Measurements from ENCODE around the gene MRPS2.
"Not testable (repeated sequence)": the region's sequence is repeated elsewhere in the genome, so short reads cannot be mapped to it uniquely, and the experiment has no call there.

MRPS2 gene

DNA sequence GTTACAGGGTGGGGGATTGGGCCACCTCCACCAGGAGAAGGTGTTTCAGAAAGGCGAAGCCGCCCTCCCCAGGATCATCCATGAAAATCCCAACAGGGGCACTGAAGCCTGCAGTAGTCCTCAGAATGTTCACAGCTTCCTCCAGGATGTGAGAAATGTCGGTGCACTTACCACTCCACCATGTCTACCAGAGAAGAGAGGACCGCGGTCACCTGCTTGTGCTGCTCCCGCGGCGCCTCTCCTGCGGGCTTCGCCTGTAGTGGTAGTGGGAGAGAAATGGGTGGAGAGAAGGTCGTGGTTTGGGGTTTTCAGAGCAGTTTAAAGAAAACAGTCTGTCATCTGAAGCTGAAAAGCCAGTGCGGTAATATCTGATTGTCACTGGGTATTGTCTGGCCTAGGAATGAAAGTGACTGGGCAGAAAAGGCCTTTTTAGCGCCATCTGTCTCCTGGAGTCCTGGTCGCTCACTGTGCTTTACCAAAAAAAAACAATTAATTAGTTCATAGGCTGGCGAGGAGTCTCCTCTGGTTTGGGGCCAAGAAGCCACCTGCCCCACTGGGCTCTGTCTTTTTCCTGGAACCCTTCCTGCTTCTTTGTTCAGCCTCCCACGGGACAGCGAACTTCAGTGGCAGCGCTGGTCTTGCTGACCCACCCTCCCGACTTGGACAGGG lies 43.9 kb upstream of the MRPS2 start:
- Histone ChIP-seq H3K27me3 (ENCODE audit: control insufficient read depth, insufficient read depth, low read length) (no peaks in the 10 kb centered on the region), H3K36me3 (ENCODE audit: control insufficient read depth, insufficient read depth, low read length) (no peaks in the 10 kb centered on the region), H3K9ac (no peak overlapping the region), H3K4me3 (ENCODE audit: low read depth, low read length) (no peak overlapping the region), H3K79me2 (no peaks in the 10 kb centered on the region), H2AFZ (no peak overlapping the region), H3K4me1 (no peaks in the 10 kb centered on the region), H3K9me3 (ENCODE audit: control insufficient read depth, low read length) (no peaks in the 10 kb centered on the region), H3K4me2 (ENCODE audit: low read length) (no peak overlapping the region), H3K27ac (no peak overlapping the region)
- TF ChIP-seq, protein P1, sequence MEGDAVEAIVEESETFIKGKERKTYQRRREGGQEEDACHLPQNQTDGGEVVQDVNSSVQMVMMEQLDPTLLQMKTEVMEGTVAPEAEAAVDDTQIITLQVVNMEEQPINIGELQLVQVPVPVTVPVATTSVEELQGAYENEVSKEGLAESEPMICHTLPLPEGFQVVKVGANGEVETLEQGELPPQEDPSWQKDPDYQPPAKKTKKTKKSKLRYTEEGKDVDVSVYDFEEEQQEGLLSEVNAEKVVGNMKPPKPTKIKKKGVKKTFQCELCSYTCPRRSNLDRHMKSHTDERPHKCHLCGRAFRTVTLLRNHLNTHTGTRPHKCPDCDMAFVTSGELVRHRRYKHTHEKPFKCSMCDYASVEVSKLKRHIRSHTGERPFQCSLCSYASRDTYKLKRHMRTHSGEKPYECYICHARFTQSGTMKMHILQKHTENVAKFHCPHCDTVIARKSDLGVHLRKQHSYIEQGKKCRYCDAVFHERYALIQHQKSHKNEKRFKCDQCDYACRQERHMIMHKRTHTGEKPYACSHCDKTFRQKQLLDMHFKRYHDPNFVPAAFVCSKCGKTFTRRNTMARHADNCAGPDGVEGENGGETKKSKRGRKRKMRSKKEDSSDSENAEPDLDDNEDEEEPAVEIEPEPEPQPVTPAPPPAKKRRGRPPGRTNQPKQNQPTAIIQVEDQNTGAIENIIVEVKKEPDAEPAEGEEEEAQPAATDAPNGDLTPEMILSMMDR (IDR thresholded peaks at IDR 0.05), result no peak

DNA sequence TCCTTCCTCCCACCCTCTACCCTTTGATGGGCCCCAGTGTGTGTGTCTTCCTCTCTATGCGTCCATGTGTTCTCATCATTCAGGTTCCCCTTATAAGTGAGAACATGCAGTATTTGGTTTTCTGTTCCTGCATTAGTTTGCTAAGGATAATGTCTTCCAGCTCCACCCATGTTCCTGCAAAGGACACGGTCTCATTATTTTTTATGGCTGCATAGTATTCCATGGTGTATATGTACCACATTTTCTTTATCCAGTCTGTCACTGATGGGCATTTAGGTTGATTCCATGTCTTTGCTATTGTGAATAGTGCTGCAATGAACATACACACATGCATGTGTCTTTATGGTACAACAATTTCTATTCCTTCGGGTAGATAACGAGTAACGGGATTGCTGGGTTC lies 42.0 kb upstream of the MRPS2 start:
- H3K27ac ChIP-seq; H3K4me1 ChIP-seq; H3K27me3 ChIP-seq (ENCODE audit: control insufficient read depth, insufficient read depth, low read length); H3K9ac ChIP-seq; H3K9me3 ChIP-seq (ENCODE audit: control insufficient read depth, low read length); H3K79me2 ChIP-seq; H3K36me3 ChIP-seq (ENCODE audit: control insufficient read depth, insufficient read depth, low read length); H3K4me2 ChIP-seq (ENCODE audit: low read length); H2AFZ ChIP-seq; H3K4me3 ChIP-seq (ENCODE audit: low read depth, low read length): not testable (repeated sequence)

DNA sequence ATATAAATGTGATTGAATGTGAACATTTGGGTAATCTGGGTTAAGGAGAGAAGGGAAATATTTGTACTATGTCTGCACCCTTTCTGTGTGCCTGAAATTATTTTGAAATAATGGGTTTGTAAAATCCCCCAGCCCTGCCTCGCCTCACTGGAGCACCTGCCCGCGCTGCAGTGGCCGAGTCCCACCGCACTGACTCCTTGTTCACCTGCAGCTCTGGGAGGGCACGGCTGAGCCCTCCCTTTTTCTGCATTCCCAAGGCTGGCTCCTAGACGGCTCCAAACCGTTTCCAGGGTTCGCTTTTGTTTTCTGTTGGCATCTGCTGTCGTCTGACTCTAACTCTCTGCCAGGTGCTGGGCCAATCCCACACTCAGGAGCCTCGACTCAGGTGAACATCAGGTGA lies 38.5 kb upstream of the MRPS2 start:
- H3K4me1 ChIP-seq, result peaks cover 4% of the 10 kb centered on the region
- no peaks in the 10 kb centered on the region for H3K36me3 ChIP-seq (ENCODE audit: control insufficient read depth, insufficient read depth, low read length)
- no peak overlapping the region for H3K4me3 ChIP-seq (ENCODE audit: low read depth, low read length)
- H2AFZ ChIP-seq, result no peak overlapping the region
- H3K9ac ChIP-seq, result no peak overlapping the region
- H3K27ac ChIP-seq, result peak overlapping the region; percentile 29
- no peaks in the 10 kb centered on the region for H3K27me3 ChIP-seq (ENCODE audit: control insufficient read depth, insufficient read depth, low read length)
- H3K79me2 ChIP-seq, result no peaks in the 10 kb centered on the region
- no peak overlapping the region for H3K4me2 ChIP-seq (ENCODE audit: low read length)
- TF ChIP-seq, protein P1 (IDR thresholded peaks at IDR 0.05), result no peak
- H3K9me3 ChIP-seq (ENCODE audit: control insufficient read depth, low read length), result no peaks in the 10 kb centered on the region

DNA sequence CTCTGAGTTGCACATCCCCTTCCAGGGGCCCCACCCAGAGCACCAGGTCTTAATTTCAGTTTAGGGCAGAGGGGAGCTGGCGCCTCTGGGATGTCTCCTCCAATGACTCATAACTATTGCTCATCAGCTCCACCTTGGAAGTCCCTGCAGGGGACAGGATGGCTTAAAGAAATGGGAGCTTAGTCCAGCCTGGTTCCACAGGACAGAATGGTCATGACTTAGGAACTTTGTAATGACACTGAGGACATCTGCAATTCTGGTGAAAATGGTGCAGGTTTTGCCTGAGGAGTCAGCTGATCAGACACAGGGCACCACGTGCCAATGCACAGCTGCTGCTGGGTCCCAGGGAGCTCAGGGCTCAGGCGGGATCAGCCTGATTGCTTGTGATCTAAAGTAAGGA lies 37.3 kb upstream of the MRPS2 start:
- TF ChIP-seq, protein P1 (IDR thresholded peaks at IDR 0.05), result no peak
- Histone ChIP-seq H3K27me3 (ENCODE audit: control insufficient read depth, insufficient read depth, low read length) (no peaks in the 10 kb centered on the region), H3K4me3 (ENCODE audit: low read depth, low read length) (no peak overlapping the region), H3K9ac (no peak overlapping the region), H3K36me3 (ENCODE audit: control insufficient read depth, insufficient read depth, low read length) (no peaks in the 10 kb centered on the region), H3K4me1 (peaks cover 7% of the 10 kb centered on the region), H2AFZ (no peak overlapping the region), H3K9me3 (ENCODE audit: control insufficient read depth, low read length) (no peaks in the 10 kb centered on the region), H3K27ac (no peak overlapping the region), H3K79me2 (no peaks in the 10 kb centered on the region), H3K4me2 (ENCODE audit: low read length) (no peak overlapping the region)

DNA sequence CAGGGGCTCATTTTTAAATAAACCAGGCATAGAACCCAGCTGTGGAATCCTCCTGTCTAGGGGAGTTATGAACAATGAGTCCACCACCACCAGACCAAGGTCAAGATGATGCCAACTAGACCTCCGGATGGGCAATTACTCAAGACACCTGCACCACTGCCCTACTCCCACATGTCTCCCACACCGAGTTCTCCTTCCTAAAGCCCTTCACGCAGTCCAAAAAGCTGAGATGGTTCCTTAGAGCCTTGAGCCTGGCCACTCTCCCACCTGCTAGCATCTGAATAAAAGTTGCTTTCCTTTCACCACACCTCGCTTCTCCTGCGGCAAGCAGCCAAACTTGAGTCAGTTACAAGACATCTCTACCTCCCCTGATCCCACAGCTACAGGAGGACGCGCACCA lies 36.3 kb upstream of the MRPS2 start:
- Histone ChIP-seq H3K27ac (no peak overlapping the region), H3K4me3 (ENCODE audit: low read depth, low read length) (no peak overlapping the region), H3K4me1 (peaks cover 9% of the 10 kb centered on the region), H3K9ac (no peak overlapping the region), H3K4me2 (ENCODE audit: low read length) (no peak overlapping the region), H3K27me3 (ENCODE audit: control insufficient read depth, insufficient read depth, low read length) (no peaks in the 10 kb centered on the region), H2AFZ (no peak overlapping the region), H3K36me3 (ENCODE audit: control insufficient read depth, insufficient read depth, low read length) (no peaks in the 10 kb centered on the region), H3K9me3 (ENCODE audit: control insufficient read depth, low read length) (no peaks in the 10 kb centered on the region), H3K79me2 (no peaks in the 10 kb centered on the region)
- TF ChIP-seq, protein P1 (IDR thresholded peaks at IDR 0.05), result no peak
